Hepatocyte (in vitro differentiated cells): ENCODE data around the gene CACNB4.

Experiments used
- EZH2 ChIP-seq: fragments of 200-600 bp; sonication (generic); IDR thresholded peaks from 2 replicates; pipeline ENCODE4 v1.6.1; 2016; ENCODE audit warnings: antibody characterized with exemption, mild to moderate bottlenecking, borderline replicate concordance
- EZH2phosphoT487 ChIP-seq: fragments of 200-600 bp; sonication (generic); IDR thresholded peaks from one replicate; pipeline ENCODE4 v1.6.1; 2018; ENCODE audit warnings: antibody characterized with exemption, mild to moderate bottlenecking, low read depth, moderate library complexity; ENCODE audit not compliant: unreplicated experiment, severe bottlenecking
- TF ChIP-seq, protein P1 (sequence below): fragments of 200-600 bp; sonication (generic); IDR thresholded peaks from 2 replicates; pipeline ENCODE4 v1.5.1; 2016; ENCODE audit warnings: antibody characterized with exemption, mild to moderate bottlenecking; ENCODE audit not compliant: poor library complexity

DNA sequence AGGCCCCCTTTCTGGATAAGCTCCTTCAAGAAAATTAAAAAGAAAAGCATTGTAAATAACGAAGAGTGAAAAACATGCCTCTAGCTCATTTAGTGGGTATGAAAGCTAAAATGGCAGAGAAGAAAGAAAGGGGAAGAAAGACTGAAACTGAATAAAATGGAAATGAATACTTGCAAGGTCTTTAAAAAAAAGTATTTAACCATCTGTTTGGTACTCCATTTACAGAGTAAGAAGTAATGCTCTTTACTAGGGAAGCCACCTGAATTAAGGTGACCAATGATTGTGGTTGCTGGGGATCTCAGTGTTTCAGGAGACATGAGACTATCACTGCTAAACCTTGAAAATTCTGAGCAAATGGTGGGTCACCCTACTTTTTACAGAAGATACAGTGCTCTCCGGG, 253.0 kb downstream of the CACNB4 start:
- TF ChIP-seq EZH2: no peak
- TF ChIP-seq, protein P1, sequence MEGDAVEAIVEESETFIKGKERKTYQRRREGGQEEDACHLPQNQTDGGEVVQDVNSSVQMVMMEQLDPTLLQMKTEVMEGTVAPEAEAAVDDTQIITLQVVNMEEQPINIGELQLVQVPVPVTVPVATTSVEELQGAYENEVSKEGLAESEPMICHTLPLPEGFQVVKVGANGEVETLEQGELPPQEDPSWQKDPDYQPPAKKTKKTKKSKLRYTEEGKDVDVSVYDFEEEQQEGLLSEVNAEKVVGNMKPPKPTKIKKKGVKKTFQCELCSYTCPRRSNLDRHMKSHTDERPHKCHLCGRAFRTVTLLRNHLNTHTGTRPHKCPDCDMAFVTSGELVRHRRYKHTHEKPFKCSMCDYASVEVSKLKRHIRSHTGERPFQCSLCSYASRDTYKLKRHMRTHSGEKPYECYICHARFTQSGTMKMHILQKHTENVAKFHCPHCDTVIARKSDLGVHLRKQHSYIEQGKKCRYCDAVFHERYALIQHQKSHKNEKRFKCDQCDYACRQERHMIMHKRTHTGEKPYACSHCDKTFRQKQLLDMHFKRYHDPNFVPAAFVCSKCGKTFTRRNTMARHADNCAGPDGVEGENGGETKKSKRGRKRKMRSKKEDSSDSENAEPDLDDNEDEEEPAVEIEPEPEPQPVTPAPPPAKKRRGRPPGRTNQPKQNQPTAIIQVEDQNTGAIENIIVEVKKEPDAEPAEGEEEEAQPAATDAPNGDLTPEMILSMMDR: no peak
- no peak for TF ChIP-seq EZH2phosphoT487
